ENCODE results near the gene AHCYL2. TPM values are rescaled to one million over a fixed set of nuclear protein-coding genes. Genes with fewer than 3 reads are reported as not detected.
"Not testable (repeated sequence)": the region's sequence is repeated elsewhere in the genome, so short reads cannot be mapped to it uniquely, and the experiment has no call there.

The AHCYL2 gene
- total RNA-seq, 3 donors from 2014 or later (not counting 1 experiment from before 2014, with no cell fraction given) = 11.6 to 15.2 (median 14.5) TPM

- H3K36me3 ChIP-seq (ENCODE audit: control insufficient read depth, insufficient read depth, low read length) = no peaks in the 10 kb centered on the region
- Mint-ChIP-seq H3K27ac (no peak overlapping the region), H3K27me3 (ENCODE audit: low read depth in 2 of 2) (peaks cover 11% of the 10 kb centered on the region in 2 donors), H3K4me3 (no peak overlapping the region), H3K4me1 (peaks cover 1 to 3% of the 10 kb centered on the region in 2 donors), H3K36me3 (no peaks in the 10 kb centered on the region), H3K9me3 (no peaks in the 10 kb centered on the region)
- H3K4me3 ChIP-seq (ENCODE audit: low read length) = no peak overlapping the region
- H3K27ac ChIP-seq (ENCODE audit: low read length) = no peak overlapping the region
- peaks cover 1% of the 10 kb centered on the region for H3K27me3 ChIP-seq (ENCODE audit: control insufficient read depth, insufficient read depth, low read length)
- TF ChIP-seq CTCF (IDR thresholded peaks at IDR 0.05) = no peak
- ATAC-seq (no peak), DNase-seq (no peak)
- no peaks in the 10 kb centered on the region for H3K9me3 ChIP-seq (ENCODE audit: control insufficient read depth, insufficient read depth, low read length)
- 100% methylated on average over 3 of the region's 3 CpGs for WGBS (ENCODE audit: insufficient coverage)
- intact Hi-C loops (cut with micrococcal nuclease) = no loop called here
- peaks cover under 1% of the 10 kb centered on the region for H3K4me1 ChIP-seq (ENCODE audit: control insufficient read depth, insufficient read depth, low read length)
Observed at GRCh38 chr7:129439963-129440625, 215.3 kb downstream of the AHCYL2 start.

GRCh38 chr7:129443612-129444011 is 218.8 kb downstream of the AHCYL2 start:
- Mint-ChIP-seq H3K36me3 (no peaks in the 10 kb centered on the region), H3K27ac (no peak overlapping the region), H3K4me1 (no peaks in the 10 kb centered on the region), H3K27me3 (ENCODE audit: low read depth in 2 of 2) (no peaks in the 10 kb centered on the region), H3K4me3 (no peak overlapping the region), H3K9me3 (no peaks in the 10 kb centered on the region)
- WGBS (ENCODE audit: insufficient coverage) = 50% methylated on average over 2 of the region's 2 CpGs
- H3K4me1 ChIP-seq (ENCODE audit: control insufficient read depth, insufficient read depth, low read length) = no peaks in the 10 kb centered on the region
- no peak for TF ChIP-seq CTCF (IDR thresholded peaks at IDR 0.05)
- H3K36me3 ChIP-seq (ENCODE audit: control insufficient read depth, insufficient read depth, low read length) = no peaks in the 10 kb centered on the region
- DNase-seq = no peak
- intact Hi-C loops (cut with micrococcal nuclease) = no loop called here
- H3K27ac ChIP-seq (ENCODE audit: low read length) = no peak overlapping the region
- no peak overlapping the region for H3K4me3 ChIP-seq (ENCODE audit: low read length)
- no peaks in the 10 kb centered on the region for H3K27me3 ChIP-seq (ENCODE audit: control insufficient read depth, insufficient read depth, low read length)
- no peak for ATAC-seq
- peaks cover 4% of the 10 kb centered on the region for H3K9me3 ChIP-seq (ENCODE audit: control insufficient read depth, insufficient read depth, low read length)

- H3K27ac Mint-ChIP-seq; H3K4me3 Mint-ChIP-seq; H3K4me1 ChIP-seq (ENCODE audit: control insufficient read depth, insufficient read depth, low read length); H3K9me3 Mint-ChIP-seq; ATAC-seq; H3K4me3 ChIP-seq (ENCODE audit: low read length); H3K9me3 ChIP-seq (ENCODE audit: control insufficient read depth, insufficient read depth, low read length); H3K27me3 ChIP-seq (ENCODE audit: control insufficient read depth, insufficient read depth, low read length); intact Hi-C loops (cut with micrococcal nuclease); H3K36me3 Mint-ChIP-seq; H3K27ac ChIP-seq (ENCODE audit: low read length); H3K4me1 Mint-ChIP-seq; DNase-seq; H3K36me3 ChIP-seq (ENCODE audit: control insufficient read depth, insufficient read depth, low read length); H3K27me3 Mint-ChIP-seq (ENCODE audit: low read depth in 2 of 2): not testable (repeated sequence)
- 100% methylated on average over 1 of the region's 5 CpGs for WGBS (ENCODE audit: insufficient coverage)
Observed at GRCh38 chr7:129444776-129445175, 219.9 kb downstream of the AHCYL2 start.

GRCh38 chr7:129446925-129447324 is 222.1 kb downstream of the AHCYL2 start:
- H3K27ac ChIP-seq (ENCODE audit: low read length); ATAC-seq; intact Hi-C loops (cut with micrococcal nuclease); H3K4me1 Mint-ChIP-seq; DNase-seq; H3K27me3 ChIP-seq (ENCODE audit: control insufficient read depth, insufficient read depth, low read length); H3K4me3 ChIP-seq (ENCODE audit: low read length); H3K27me3 Mint-ChIP-seq (ENCODE audit: low read depth in 2 of 2); H3K9me3 Mint-ChIP-seq; H3K4me3 Mint-ChIP-seq; H3K36me3 ChIP-seq (ENCODE audit: control insufficient read depth, insufficient read depth, low read length); H3K27ac Mint-ChIP-seq; H3K9me3 ChIP-seq (ENCODE audit: control insufficient read depth, insufficient read depth, low read length); H3K36me3 Mint-ChIP-seq; H3K4me1 ChIP-seq (ENCODE audit: control insufficient read depth, insufficient read depth, low read length): not testable (repeated sequence)
- 45% methylated on average over 2 of the region's 2 CpGs for WGBS (ENCODE audit: insufficient coverage)

GRCh38 chr7:129447445-129447844 is 222.6 kb downstream of the AHCYL2 start:
- H3K4me1 Mint-ChIP-seq; H3K4me3 Mint-ChIP-seq; H3K27ac Mint-ChIP-seq; H3K36me3 Mint-ChIP-seq; ATAC-seq; H3K9me3 Mint-ChIP-seq; H3K4me1 ChIP-seq (ENCODE audit: control insufficient read depth, insufficient read depth, low read length); intact Hi-C loops (cut with micrococcal nuclease); DNase-seq; H3K27me3 Mint-ChIP-seq (ENCODE audit: low read depth in 2 of 2); H3K27ac ChIP-seq (ENCODE audit: low read length); H3K4me3 ChIP-seq (ENCODE audit: low read length); H3K36me3 ChIP-seq (ENCODE audit: control insufficient read depth, insufficient read depth, low read length); H3K27me3 ChIP-seq (ENCODE audit: control insufficient read depth, insufficient read depth, low read length); H3K9me3 ChIP-seq (ENCODE audit: control insufficient read depth, insufficient read depth, low read length): not testable (repeated sequence)
- WGBS (ENCODE audit: insufficient coverage) = 90% methylated on average over 6 of the region's 6 CpGs

GRCh38 chr7:129448608-129449007 is 223.8 kb downstream of the AHCYL2 start:
- H3K4me3 ChIP-seq (ENCODE audit: low read length); H3K36me3 ChIP-seq (ENCODE audit: control insufficient read depth, insufficient read depth, low read length); H3K27ac Mint-ChIP-seq; H3K9me3 Mint-ChIP-seq; H3K9me3 ChIP-seq (ENCODE audit: control insufficient read depth, insufficient read depth, low read length); H3K27me3 ChIP-seq (ENCODE audit: control insufficient read depth, insufficient read depth, low read length); H3K4me1 ChIP-seq (ENCODE audit: control insufficient read depth, insufficient read depth, low read length); H3K4me1 Mint-ChIP-seq; DNase-seq; H3K27ac ChIP-seq (ENCODE audit: low read length); H3K36me3 Mint-ChIP-seq; intact Hi-C loops (cut with micrococcal nuclease); ATAC-seq; H3K4me3 Mint-ChIP-seq; H3K27me3 Mint-ChIP-seq (ENCODE audit: low read depth in 2 of 2): not testable (repeated sequence)
- WGBS (ENCODE audit: insufficient coverage) = 87% methylated on average over 2 of the region's 2 CpGs

All from natural killer cell (primary cell).